Erythroblast (primary cell): Measurements from ENCODE around the gene TMEM184B.

Source experiments
- GATA1 ChIP-seq: IDR thresholded peaks from 2 replicates; pipeline ENCODE4 v1.6.1; 2011; ENCODE audit warnings: low read depth, mild to moderate bottlenecking, control low read depth, low read length, moderate library complexity
- POLR2A ChIP-seq: IDR thresholded peaks from 2 replicates; pipeline ENCODE4 v1.6.1; 2011; ENCODE audit warnings: mild to moderate bottlenecking, low read length

GRCh38 chr22:38314051-38314932, 41.5 kb upstream of the TMEM184B start:
- no peak for TF ChIP-seq POLR2A
- no peak for TF ChIP-seq GATA1
